A673 (cell line): ENCODE data around the gene IQCK. TPM values are rescaled to one million over a fixed set of nuclear protein-coding genes. Genes with fewer than 3 reads are reported as not detected.

Source experiments
- BruUV-seq: library from RNA; stranded (reverse); fragments of 400-500 nt; replicated peaks from 2 replicates; lab custom pipeline; 2021; lab: Mats Ljungman, UMichigan
- CTCF ChIA-PET: fragments of 300-600 bp; sonication (Branson Sonifier 250); formaldehyde crosslinking; loops from one replicate; lab custom pipeline; 2022; ENCODE audit warnings: antibody characterized with exemption; lab: Charles Lee
- POLR2A ChIA-PET: fragments of 300-600 bp; sonication (Branson Sonifier 250); formaldehyde crosslinking; loops from one replicate; lab custom pipeline; 2022; ENCODE audit warnings: antibody characterized with exemption; ENCODE audit not compliant: low non-redundant PET; lab: Charles Lee
- DNase-seq: peaks from one replicate; pipeline ENCODE4 v3.0.0-alpha.2; 2015; ENCODE audit warnings: low spot score
- H3K27ac ChIP-seq: fragments of 200-600 bp; sonication (generic); 2 replicates; pipeline ENCODE4 v1.5.1; 2016; ENCODE audit warnings: mixed run types, low read depth, mild to moderate bottlenecking, mixed read lengths, antibody characterized with exemption, low read length; ENCODE audit not compliant: poor library complexity, severe bottlenecking
- H3K27me3 ChIP-seq: fragments of 200-600 bp; sonication (generic); replicated peaks from 2 replicates; pipeline ENCODE4 v1.6.1; 2017; ENCODE audit warnings: mixed run types, low read depth, mild to moderate bottlenecking, mixed read lengths, antibody characterized with exemption, low read length; ENCODE audit not compliant: insufficient read depth, poor library complexity
- H3K36me3 ChIP-seq: fragments of 200-600 bp; sonication (generic); 2 replicates; pipeline ENCODE4 v1.6.1; 2016; ENCODE audit warnings: mixed run types, mild to moderate bottlenecking, mixed read lengths, antibody characterized with exemption, low read length; ENCODE audit not compliant: insufficient read depth, poor library complexity, severe bottlenecking
- H3K4me1 ChIP-seq: fragments of 200-600 bp; sonication (generic); 2 replicates; pipeline ENCODE4 v1.6.1; 2017; ENCODE audit warnings: mixed run types, mild to moderate bottlenecking, mixed read lengths, antibody characterized with exemption, low read length; ENCODE audit not compliant: insufficient read depth, poor library complexity, severe bottlenecking
- H3K4me3 ChIP-seq: fragments of 200-600 bp; sonication (generic); 2 replicates; pipeline ENCODE4 v1.5.1; 2016; ENCODE audit warnings: low read depth, mixed run types, mild to moderate bottlenecking, mixed read lengths, low read length; ENCODE audit not compliant: poor library complexity, severe bottlenecking
- H3K9me3 ChIP-seq: fragments of 200-600 bp; sonication (generic); 2 replicates; pipeline ENCODE4 v1.6.1; 2016; ENCODE audit warnings: mixed run types, low read depth, mild to moderate bottlenecking, mixed read lengths, antibody characterized with exemption, low read length; ENCODE audit not compliant: poor library complexity, severe bottlenecking
- CTCF ChIP-seq: fragments of 300-800, 200-600 bp; sonication (generic); conservative IDR thresholded peaks from 2 replicates; pipeline ENCODE4 v1.5.1; 2017; ENCODE audit warnings: low read depth, mild to moderate bottlenecking, antibody characterized with exemption, low read length, moderate library complexity, mixed read lengths
- EZH2 ChIP-seq: fragments of 200-600 bp; sonication (generic); IDR thresholded peaks from 2 replicates; pipeline ENCODE4 v1.6.1; 2017; ENCODE audit warnings: borderline replicate concordance, low read depth, mild to moderate bottlenecking, mixed read lengths, antibody characterized with exemption, low read length; ENCODE audit not compliant: poor library complexity, severe bottlenecking
- intact Hi-C: fragments of 100-400 bp; cut with micrococcal nuclease; formaldehyde crosslinking; loops from one replicate; pipeline ENCODE4 v1.10.0; 2022; ENCODE audit not compliant: unreplicated experiment
- total RNA-seq: library from RNA; stranded (reverse); gene quantifications from 2 replicates; pipeline ENCODE4 v1.2.3, GENCODE V29; 2021

IQCK gene
- total RNA-seq, 1 experiment from 2014 or later: 11.2 TPM

DNA sequence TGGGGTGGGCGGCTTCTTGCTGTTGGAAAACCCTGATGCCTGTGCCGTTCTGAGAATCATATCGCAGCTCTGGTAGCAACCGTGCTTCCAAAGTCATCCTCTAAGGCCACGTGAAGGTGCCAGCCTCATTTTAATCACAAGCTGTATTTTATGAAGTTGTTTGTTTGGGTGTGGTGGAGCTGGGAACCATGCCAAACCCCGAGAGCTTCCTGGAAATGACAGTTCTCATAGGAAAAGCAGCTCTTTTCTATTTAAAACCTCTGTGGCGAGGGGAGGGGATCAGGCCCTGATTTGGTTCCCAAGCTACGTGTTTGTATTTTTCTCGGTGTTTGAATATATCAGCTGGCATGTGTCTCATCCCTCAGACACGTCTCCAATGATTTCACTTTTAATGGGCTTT lies 21.7 kb upstream of the IQCK start:
- peaks cover 29% of the 10 kb centered on the region for H3K36me3 ChIP-seq
- TF ChIP-seq EZH2 (no peak), CTCF (no peak)
- no peak overlapping the region for H3K4me3 ChIP-seq
- BruUV-seq: no TSS peak
- DNase-seq: peak; percentile 61
- H3K27ac ChIP-seq: no peak overlapping the region
- H3K4me1 ChIP-seq: peaks cover 7% of the 10 kb centered on the region
- H3K9me3 ChIP-seq: no peaks in the 10 kb centered on the region
- H3K27me3 ChIP-seq: no peaks in the 10 kb centered on the region
- CTCF ChIA-PET: interaction anchor here (0.9 kb wide), 1 partner anchor 190 kb away, joined by 3 read pairs; no protein-coding TSS in a partner anchor
- POLR2A ChIA-PET: no interaction called here
- intact Hi-C loops: loop anchor here (2.0 kb wide), 1 partner anchor 20 kb away; no protein-coding TSS in a partner anchor

GRCh38 chr16:19696961-19697360 lies 21.1 kb upstream of the IQCK start:
- H3K4me3 ChIP-seq: no peak overlapping the region
- peaks cover 7% of the 10 kb centered on the region for H3K4me1 ChIP-seq
- DNase-seq: no peak
- POLR2A ChIA-PET: no interaction called here
- no peaks in the 10 kb centered on the region for H3K9me3 ChIP-seq
- H3K36me3 ChIP-seq: peaks cover 32% of the 10 kb centered on the region
- H3K27me3 ChIP-seq: no peaks in the 10 kb centered on the region
- no peak overlapping the region for H3K27ac ChIP-seq
- CTCF ChIA-PET: no interaction called here
- intact Hi-C loops: loop anchor here (2.0 kb wide), 1 partner anchor 20 kb away; no protein-coding TSS in a partner anchor
- no peak for TF ChIP-seq CTCF
- TF ChIP-seq EZH2: no peak
- no TSS peak for BruUV-seq

DNA sequence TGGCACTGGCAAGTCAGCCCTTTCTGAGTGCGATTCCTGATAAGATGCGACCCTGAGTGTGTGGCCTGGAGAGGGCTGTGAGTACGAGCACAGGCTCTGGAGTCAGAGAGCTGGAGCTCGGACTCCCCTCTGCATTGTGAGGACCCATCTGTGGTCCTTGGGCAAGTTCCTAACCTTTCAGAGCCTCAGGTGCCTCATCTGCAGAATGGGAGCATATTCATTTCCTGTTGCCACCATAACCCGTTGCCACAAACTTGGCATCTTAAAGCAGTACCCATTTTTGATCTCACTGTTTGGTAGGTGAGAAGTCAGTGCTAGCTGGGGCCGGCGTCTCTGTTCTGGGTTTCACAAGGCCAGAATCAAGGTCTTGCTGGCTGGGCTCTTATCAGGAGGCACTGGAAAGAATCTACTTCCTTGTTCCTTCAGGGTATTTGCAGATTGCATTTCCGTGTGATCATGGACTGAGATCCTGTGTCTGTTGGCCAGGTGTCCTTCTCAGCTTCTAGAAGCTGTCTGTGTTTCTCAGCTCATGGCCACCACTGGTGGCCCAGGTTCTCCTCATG lies 20.2 kb upstream of the IQCK start:
- TF ChIP-seq CTCF (no peak), EZH2 (no peak)
- ChIA-PET POLR2A (no interaction called here), CTCF (no interaction called here)
- no peak overlapping the region for H3K27ac ChIP-seq
- H3K4me3 ChIP-seq: no peak overlapping the region
- no peak for DNase-seq
- no TSS peak for BruUV-seq
- H3K4me1 ChIP-seq: peaks cover 7% of the 10 kb centered on the region
- H3K27me3 ChIP-seq: no peaks in the 10 kb centered on the region
- intact Hi-C loops: loop anchor here (2.0 kb wide), 1 partner anchor 19 kb away; no protein-coding TSS in a partner anchor
- no peaks in the 10 kb centered on the region for H3K9me3 ChIP-seq
- H3K36me3 ChIP-seq: peaks cover 39% of the 10 kb centered on the region
